PC-9 (cell line): ENCODE results near the gene NRARP.

Source experiments
- EZH2 ChIP-seq: fragments of 200-600 bp; sonication (generic); IDR thresholded peaks from 2 replicates; pipeline ENCODE4 v1.8.0; 2017; ENCODE audit warnings: antibody characterized with exemption, low read depth
- TF ChIP-seq, protein P1 (sequence below): fragments of 200-600 bp; sonication (generic); conservative IDR thresholded peaks from 2 replicates; pipeline ENCODE4 v1.6.1; 2017; ENCODE audit warnings: mixed run types, antibody characterized with exemption, mild to moderate bottlenecking, moderate library complexity

DNA sequence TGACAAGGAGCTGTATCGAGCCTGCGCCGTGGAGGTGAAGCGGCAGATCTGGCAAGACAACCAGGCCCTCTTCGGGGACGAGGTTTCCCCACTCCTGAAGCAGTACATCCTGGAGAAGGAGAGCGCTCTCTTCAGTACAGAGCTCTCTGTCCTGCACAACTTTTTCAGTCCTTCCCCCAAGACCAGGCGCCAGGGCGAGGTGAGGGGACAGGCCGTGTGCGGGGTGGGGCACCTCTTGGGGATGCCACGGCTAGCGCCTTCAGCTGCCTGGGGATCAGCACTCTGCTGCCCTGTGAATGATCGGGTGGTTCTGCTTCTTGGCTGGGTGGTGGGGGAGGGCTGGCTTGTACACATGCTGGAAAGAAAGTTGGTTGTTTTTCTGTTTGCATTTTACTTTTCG is 45.2 kb downstream of the NRARP start:
- TF ChIP-seq EZH2: no peak
- TF ChIP-seq, protein P1, sequence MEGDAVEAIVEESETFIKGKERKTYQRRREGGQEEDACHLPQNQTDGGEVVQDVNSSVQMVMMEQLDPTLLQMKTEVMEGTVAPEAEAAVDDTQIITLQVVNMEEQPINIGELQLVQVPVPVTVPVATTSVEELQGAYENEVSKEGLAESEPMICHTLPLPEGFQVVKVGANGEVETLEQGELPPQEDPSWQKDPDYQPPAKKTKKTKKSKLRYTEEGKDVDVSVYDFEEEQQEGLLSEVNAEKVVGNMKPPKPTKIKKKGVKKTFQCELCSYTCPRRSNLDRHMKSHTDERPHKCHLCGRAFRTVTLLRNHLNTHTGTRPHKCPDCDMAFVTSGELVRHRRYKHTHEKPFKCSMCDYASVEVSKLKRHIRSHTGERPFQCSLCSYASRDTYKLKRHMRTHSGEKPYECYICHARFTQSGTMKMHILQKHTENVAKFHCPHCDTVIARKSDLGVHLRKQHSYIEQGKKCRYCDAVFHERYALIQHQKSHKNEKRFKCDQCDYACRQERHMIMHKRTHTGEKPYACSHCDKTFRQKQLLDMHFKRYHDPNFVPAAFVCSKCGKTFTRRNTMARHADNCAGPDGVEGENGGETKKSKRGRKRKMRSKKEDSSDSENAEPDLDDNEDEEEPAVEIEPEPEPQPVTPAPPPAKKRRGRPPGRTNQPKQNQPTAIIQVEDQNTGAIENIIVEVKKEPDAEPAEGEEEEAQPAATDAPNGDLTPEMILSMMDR: no peak
